Fibroblast of mammary gland (primary cell): ENCODE measurements around the gene TTC33.

Experiments used
- DNase-seq: peaks from one replicate; pipeline ENCODE4 v3.0.0-alpha.2; 2010; ENCODE audit warnings: low read depth
- H3K4me3 ChIP-seq: 2 replicates; pipeline ENCODE4 v1.5.1; 2011; ENCODE audit warnings: low read depth, mild to moderate bottlenecking, low read length, moderate library complexity; ENCODE audit not compliant: control insufficient read depth
- TF ChIP-seq, protein P1 (sequence below): conservative IDR thresholded peaks from 2 replicates; pipeline ENCODE4 v1.5.1; 2011; ENCODE audit warnings: low read depth, low read length, inconsistent platforms; ENCODE audit not compliant: control insufficient read depth, insufficient read depth

TTC33 gene

DNA sequence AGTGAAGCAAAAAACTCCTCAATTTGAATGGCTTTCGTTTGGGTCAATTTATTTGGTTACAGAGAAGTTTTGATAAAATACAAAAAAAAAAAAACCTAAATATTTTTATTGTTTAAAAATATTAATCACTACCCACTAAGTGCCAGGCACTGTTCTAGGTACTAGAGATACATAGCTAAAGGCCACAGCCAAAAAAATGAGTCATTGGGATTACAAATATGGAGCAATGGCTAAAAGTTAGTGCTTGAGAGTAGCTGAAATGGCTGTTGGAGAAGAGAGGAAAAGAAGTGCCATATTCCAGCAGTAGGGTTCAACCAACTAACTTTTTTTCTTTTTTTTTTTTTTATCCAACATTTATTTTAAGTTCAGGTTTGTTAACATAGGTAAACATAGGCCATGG, 206.1 kb downstream of the TTC33 start:
- TF ChIP-seq, protein P1, sequence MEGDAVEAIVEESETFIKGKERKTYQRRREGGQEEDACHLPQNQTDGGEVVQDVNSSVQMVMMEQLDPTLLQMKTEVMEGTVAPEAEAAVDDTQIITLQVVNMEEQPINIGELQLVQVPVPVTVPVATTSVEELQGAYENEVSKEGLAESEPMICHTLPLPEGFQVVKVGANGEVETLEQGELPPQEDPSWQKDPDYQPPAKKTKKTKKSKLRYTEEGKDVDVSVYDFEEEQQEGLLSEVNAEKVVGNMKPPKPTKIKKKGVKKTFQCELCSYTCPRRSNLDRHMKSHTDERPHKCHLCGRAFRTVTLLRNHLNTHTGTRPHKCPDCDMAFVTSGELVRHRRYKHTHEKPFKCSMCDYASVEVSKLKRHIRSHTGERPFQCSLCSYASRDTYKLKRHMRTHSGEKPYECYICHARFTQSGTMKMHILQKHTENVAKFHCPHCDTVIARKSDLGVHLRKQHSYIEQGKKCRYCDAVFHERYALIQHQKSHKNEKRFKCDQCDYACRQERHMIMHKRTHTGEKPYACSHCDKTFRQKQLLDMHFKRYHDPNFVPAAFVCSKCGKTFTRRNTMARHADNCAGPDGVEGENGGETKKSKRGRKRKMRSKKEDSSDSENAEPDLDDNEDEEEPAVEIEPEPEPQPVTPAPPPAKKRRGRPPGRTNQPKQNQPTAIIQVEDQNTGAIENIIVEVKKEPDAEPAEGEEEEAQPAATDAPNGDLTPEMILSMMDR = no peak
- peak; percentile 61 for DNase-seq

DNA sequence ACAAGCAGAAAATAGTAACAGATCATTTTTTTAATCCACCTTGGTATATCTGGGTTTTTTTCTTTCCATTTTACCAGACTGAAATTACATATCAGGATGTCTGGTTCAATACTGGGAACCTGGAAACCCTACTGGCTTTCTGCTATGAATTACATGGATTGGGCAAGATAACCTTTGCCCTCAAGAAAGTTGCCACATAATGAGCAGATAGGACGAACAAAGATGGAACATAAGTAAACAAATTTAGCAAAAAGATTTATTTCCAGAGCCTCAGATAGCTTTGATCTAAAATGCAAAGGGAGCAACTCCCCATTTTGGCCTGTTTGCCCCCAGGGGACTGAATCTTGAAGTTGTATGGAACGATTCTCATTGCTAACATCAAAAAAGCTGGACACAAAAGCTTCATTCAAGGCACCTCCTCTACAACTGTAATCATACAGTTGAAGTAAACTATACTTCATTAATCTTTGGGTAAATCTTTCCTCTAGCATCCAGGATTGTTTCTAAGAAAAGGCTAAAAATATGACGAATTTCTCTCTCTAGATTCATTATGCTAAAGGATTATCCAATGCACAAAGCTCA, 207.7 kb downstream of the TTC33 start:
- TF ChIP-seq, protein P1 = no peak
- no peak for DNase-seq
- no peak overlapping the region for H3K4me3 ChIP-seq

More for the DNA sequence above, 206.1 kb downstream of the TTC33 start:
- H3K4me3 ChIP-seq = no peak overlapping the region

DNA sequence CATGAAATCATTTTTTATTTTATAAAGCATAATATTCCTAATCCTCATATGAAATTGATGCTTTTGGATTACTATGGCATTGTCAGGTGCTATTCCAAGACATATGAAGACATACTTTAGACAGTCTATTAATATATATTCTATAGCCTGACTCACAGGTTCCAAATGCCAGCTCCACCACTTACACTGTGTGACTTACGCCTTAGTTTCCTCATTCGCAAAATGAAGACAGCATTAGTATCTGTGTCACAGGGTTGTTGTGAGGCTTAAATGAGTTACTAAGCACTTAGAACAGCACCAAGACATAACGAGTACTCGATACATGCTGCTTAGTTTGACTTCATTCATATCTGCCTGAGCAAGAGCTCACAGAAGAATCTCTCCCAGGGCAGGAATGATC, 208.2 kb downstream of the TTC33 start:
- no peak for DNase-seq
- TF ChIP-seq, protein P1 = no peak
- H3K4me3 ChIP-seq = no peak overlapping the region

- no peak for DNase-seq
- no peak overlapping the region for H3K4me3 ChIP-seq
- TF ChIP-seq, protein P1 = no peak
Observed at GRCh38 chr5:40540301-40540700, 215.5 kb downstream of the TTC33 start.

- no peak for DNase-seq
- TF ChIP-seq, protein P1 = no peak
- H3K4me3 ChIP-seq = no peak overlapping the region
Observed at GRCh38 chr5:40524677-40525076, 231.1 kb downstream of the TTC33 start.

GRCh38 chr5:40521925-40522324, 233.8 kb downstream of the TTC33 start:
- peak; percentile 5 for DNase-seq
- TF ChIP-seq, protein P1 = no peak
- no peak overlapping the region for H3K4me3 ChIP-seq

- DNase-seq = no peak
- TF ChIP-seq, protein P1 = no peak
- H3K4me3 ChIP-seq = no peak overlapping the region
Observed at GRCh38 chr5:40521108-40521785, 234.5 kb downstream of the TTC33 start.
